DOHH2 (cell line): ENCODE results near the gene NXF1.
A peak's percentile ranks its signal among the peaks of the same experiment; 100 is the strongest.

Experiments
- H3F3A ChIP-seq: fragments of 200-600 bp; sonication (generic), shearing (Covaris generic); 2 replicates; pipeline ENCODE4 v1.6.0; 2016; ENCODE audit warnings: antibody characterized with exemption, mild to moderate bottlenecking; ENCODE audit not compliant: control insufficient read depth, insufficient read depth
- H3K27ac ChIP-seq: fragments of 200-600 bp; sonication (generic); 2 replicates; pipeline ENCODE4 v1.5.1; 2014; ENCODE audit warnings: low read depth, mild to moderate bottlenecking, low read length, moderate library complexity
- H3K27me3 ChIP-seq: fragments of 200-600 bp; sonication (generic); 2 replicates; pipeline ENCODE4 v1.6.1; 2014; ENCODE audit warnings: mild to moderate bottlenecking, low read length, mixed read lengths; ENCODE audit not compliant: control insufficient read depth
- H3K36me3 ChIP-seq: fragments of 200-600 bp; sonication (generic); 2 replicates; pipeline ENCODE4 v1.6.1; 2014; ENCODE audit warnings: mild to moderate bottlenecking, low read length, moderate library complexity, mixed read lengths; ENCODE audit not compliant: control insufficient read depth
- H3K4me1 ChIP-seq: fragments of 200-600 bp; sonication (generic); 2 replicates; pipeline ENCODE4 v1.6.1; 2014; ENCODE audit warnings: mild to moderate bottlenecking, low read length, mixed read lengths; ENCODE audit not compliant: control insufficient read depth
- H3K4me2 ChIP-seq: fragments of 200-600 bp; sonication (generic); 2 replicates; pipeline ENCODE4 v1.6.0; 2014; ENCODE audit warnings: mild to moderate bottlenecking, low read length, moderate library complexity
- H3K4me3 ChIP-seq: fragments of 200-600 bp; sonication (generic); 2 replicates; pipeline ENCODE4 v1.5.1; 2014; ENCODE audit warnings: mild to moderate bottlenecking, low read length, mixed read lengths
- H3K79me2 ChIP-seq: fragments of 200-600 bp; sonication (generic); 2 replicates; pipeline ENCODE4 v1.6.1; 2014; ENCODE audit warnings: mild to moderate bottlenecking, low read length, mixed read lengths; ENCODE audit not compliant: control insufficient read depth
- H3K9me2 ChIP-seq: fragments of 200-600 bp; sonication (generic); replicated peaks from 2 replicates; pipeline ENCODE4 v1.6.1; 2014; ENCODE audit warnings: mild to moderate bottlenecking, low read length, mixed read lengths; ENCODE audit not compliant: control insufficient read depth
- H3K9me3 ChIP-seq: fragments of 200-600 bp; sonication (generic); 2 replicates; pipeline ENCODE4 v1.6.1; 2014; ENCODE audit warnings: antibody characterized with exemption, low read length, mixed read lengths; ENCODE audit not compliant: control insufficient read depth, insufficient read depth
- H4K20me1 ChIP-seq: fragments of 200-600 bp; sonication (generic); 2 replicates; pipeline ENCODE4 v1.6.0; 2014; ENCODE audit warnings: low read depth, mild to moderate bottlenecking, antibody characterized with exemption, low read length, moderate library complexity; ENCODE audit not compliant: control insufficient read depth, insufficient read depth
- EZH2phosphoT487 ChIP-seq: fragments of 200-600 bp; sonication (generic); IDR thresholded peaks from 2 replicates; pipeline ENCODE4 v1.6.1; 2017; ENCODE audit warnings: borderline replicate concordance, mild to moderate bottlenecking, antibody characterized with exemption, low read length, moderate library complexity, mixed read lengths
- TF ChIP-seq, protein P1 (sequence below): fragments of 200-600 bp; sonication (generic); IDR thresholded peaks from one replicate; pipeline ENCODE4 v1.5.1; 2014; ENCODE audit warnings: antibody characterized with exemption, mild to moderate bottlenecking, low read depth, low read length; ENCODE audit not compliant: poor library complexity, severe bottlenecking

Gene NXF1

DNA sequence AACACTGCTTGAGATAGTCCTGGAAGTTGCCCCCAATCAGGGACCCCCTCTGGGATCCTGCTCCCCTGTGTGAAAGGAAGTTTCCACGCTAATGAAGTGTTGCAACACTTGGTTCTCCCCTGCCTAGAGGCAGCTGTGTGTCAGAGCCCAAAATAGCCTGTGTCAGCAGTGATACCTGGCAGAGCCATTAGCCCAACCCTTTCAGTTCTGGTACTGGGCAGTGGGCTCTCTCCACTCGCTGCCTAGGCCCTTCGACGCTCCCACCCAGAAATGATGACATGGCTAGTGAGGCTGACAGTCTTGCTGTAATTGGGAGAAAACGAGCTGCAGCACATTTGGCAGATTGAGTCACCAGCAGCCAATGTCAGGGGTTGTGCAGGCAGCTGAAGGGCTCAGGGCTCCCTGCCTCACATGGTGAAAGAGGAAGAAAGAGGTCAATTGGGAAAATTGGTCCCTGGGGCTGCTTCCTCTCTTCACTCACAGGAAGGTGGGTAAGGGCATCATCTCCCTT lies 1.4 kb upstream of the NXF1 start:
- H3K4me2 ChIP-seq: peak overlapping the region; percentile 85
- peak overlapping the region; percentile 80 for H3K4me3 ChIP-seq

DNA sequence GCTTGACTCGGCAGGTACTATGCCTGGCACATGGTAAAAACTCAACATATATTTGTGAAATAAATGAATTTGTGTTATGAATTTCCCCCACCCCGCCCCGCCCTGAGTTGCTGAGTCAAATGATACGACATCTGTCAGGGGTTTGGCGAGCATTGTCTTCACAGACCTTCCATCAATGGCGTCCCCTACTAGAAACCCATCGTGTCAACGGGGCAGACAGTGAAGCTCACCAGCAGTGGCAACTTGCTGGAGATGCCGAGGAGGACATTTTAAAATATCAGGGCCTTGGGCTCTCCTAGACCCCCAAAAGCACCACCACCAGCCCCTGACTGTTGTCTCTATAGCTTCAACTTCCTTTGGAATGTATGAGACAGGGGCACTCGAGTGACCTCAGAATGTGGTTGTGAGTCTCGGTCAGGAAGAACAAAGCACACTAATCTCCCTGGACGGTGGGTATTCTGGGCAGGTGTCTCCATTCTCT lies 761 bp upstream of the NXF1 start:
- Histone ChIP-seq H3K4me1 (peaks cover 27% of the 10 kb centered on the region), H3K36me3 (peaks cover 40% of the 10 kb centered on the region), H3K9me3 (no peaks in the 10 kb centered on the region), H4K20me1 (peaks cover 9% of the 10 kb centered on the region), H3K27ac (peak overlapping the region; percentile 62), H3K9me2 (no peaks in the 10 kb centered on the region), H3F3A (peaks cover 4% of the 10 kb centered on the region; the same call in 1 of the 2 replicates), H3K4me3 (peak overlapping the region; percentile 80), H3K4me2 (peak overlapping the region; percentile 85), H3K79me2 (peaks cover 43% of the 10 kb centered on the region), H3K27me3 (no peaks in the 10 kb centered on the region)
- TF ChIP-seq, protein P1, sequence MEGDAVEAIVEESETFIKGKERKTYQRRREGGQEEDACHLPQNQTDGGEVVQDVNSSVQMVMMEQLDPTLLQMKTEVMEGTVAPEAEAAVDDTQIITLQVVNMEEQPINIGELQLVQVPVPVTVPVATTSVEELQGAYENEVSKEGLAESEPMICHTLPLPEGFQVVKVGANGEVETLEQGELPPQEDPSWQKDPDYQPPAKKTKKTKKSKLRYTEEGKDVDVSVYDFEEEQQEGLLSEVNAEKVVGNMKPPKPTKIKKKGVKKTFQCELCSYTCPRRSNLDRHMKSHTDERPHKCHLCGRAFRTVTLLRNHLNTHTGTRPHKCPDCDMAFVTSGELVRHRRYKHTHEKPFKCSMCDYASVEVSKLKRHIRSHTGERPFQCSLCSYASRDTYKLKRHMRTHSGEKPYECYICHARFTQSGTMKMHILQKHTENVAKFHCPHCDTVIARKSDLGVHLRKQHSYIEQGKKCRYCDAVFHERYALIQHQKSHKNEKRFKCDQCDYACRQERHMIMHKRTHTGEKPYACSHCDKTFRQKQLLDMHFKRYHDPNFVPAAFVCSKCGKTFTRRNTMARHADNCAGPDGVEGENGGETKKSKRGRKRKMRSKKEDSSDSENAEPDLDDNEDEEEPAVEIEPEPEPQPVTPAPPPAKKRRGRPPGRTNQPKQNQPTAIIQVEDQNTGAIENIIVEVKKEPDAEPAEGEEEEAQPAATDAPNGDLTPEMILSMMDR: no peak
- no peak for TF ChIP-seq EZH2phosphoT487

More for the DNA sequence above, 1.4 kb upstream of the NXF1 start:
- Histone ChIP-seq H3K27me3 (no peaks in the 10 kb centered on the region), H4K20me1 (peaks cover 9% of the 10 kb centered on the region), H3K9me2 (no peaks in the 10 kb centered on the region), H3K27ac (no peak overlapping the region), H3K36me3 (peaks cover 33% of the 10 kb centered on the region), H3F3A (peaks cover 7% of the 10 kb centered on the region; the same call in 1 of the 2 replicates), H3K4me1 (peaks cover 27% of the 10 kb centered on the region), H3K79me2 (peaks cover 41% of the 10 kb centered on the region), H3K9me3 (no peaks in the 10 kb centered on the region)
- TF ChIP-seq EZH2phosphoT487: no peak
- TF ChIP-seq, protein P1: no peak

DNA sequence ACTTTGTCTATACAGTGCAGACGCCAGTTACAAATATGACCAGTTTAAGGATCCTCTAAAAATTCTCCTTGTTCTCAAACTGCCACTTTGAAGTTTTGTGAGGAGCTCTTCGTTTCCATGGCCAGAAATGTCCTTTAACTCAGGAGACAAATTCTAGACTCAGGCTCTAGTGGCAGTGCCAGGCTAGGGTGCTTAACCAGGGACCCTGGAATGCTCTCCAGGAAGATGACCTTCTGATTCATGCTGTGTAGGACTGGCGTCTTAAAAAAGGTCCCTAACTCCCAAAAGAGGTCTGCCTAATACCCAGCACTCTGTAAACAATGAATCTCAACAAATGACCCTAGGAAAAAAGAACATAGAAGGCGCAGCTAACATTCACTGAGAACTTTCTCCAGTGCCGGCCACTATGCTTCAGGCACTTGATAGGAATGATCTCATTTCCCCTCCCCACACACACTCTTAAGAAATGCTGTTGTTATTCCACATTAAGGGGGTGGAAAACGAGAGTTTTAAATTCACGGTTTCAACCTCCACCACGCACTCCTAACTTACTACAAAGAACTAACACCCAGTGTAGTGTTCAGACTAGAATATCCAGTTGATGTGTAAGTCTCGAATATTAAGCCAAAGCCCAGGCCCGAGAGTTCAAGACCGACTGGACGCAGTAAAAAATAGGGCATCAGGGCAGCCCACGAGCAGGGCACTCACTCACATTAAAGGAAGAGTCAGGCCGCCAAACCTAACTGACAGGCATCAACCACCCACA lies 747 bp downstream of the NXF1 start:
- Histone ChIP-seq H3K4me3 (peak overlapping the region; percentile 80), H3K27ac (peak overlapping the region; percentile 37; the same call in 1 of the 2 replicates), H3K4me1 (peaks cover 27% of the 10 kb centered on the region), H4K20me1 (peaks cover 9% of the 10 kb centered on the region), H3K4me2 (peak overlapping the region; percentile 85), H3K36me3 (peaks cover 53% of the 10 kb centered on the region), H3K9me3 (no peaks in the 10 kb centered on the region), H3F3A (no peaks in the 10 kb centered on the region), H3K9me2 (no peaks in the 10 kb centered on the region), H3K27me3 (no peaks in the 10 kb centered on the region), H3K79me2 (peaks cover 43% of the 10 kb centered on the region)
- no peak for TF ChIP-seq EZH2phosphoT487
- TF ChIP-seq, protein P1: no peak
